SK-N-SH (cell line): ENCODE data around the gene LRMDA. TPM values are rescaled to one million over a fixed set of nuclear protein-coding genes. Genes with fewer than 3 reads are reported as not detected.

Experiments used
- CTCF ChIA-PET: fragments of 300-600, 350-600 bp; formaldehyde crosslinking; extraction: SDS; loops from one replicate; lab custom pipeline; 2021; lab: Yijun Ruan, JAX
- POLR2A ChIA-PET: fragments of 350-600 bp; sonication (Branson Sonifier 250); formaldehyde crosslinking; extraction: SDS; loops from one replicate; lab custom pipeline; 2020; ENCODE audit warnings: antibody characterized with exemption, inconsistent platforms; lab: Yijun Ruan, JAX
- DNase-seq: peaks from one replicate; pipeline ENCODE4 v3.0.0; 2012
- H2AFZ ChIP-seq: fragments of 200-600 bp; sonication (generic); 2 replicates; pipeline ENCODE4 v1.8.1; 2016; ENCODE audit warnings: antibody characterized with exemption, mild to moderate bottlenecking, low read depth
- H3F3A ChIP-seq: fragments of 200-600 bp; sonication (generic); replicated peaks from 2 replicates; pipeline ENCODE3; 2016; ENCODE audit warnings: antibody characterized with exemption, mild to moderate bottlenecking; ENCODE audit not compliant: insufficient read depth
- H3K27ac ChIP-seq, 2 experiments: fragments of 200-500 bp in 1 of 2; fragments of 200-600 bp in 1 of 2; sonication (Bioruptor generic) in 1 of 2; sonication (generic), shearing (Covaris generic) in 1 of 2; 2 replicates each; pipeline versions ENCODE4 v1.5.1 to v1.6.1; 2014 to 2016; ENCODE audit warnings: low read depth in 2 of 2, inconsistent platforms in 1 of 2, low read length in 1 of 2, mild to moderate bottlenecking in 1 of 2, mixed read lengths in 1 of 2
- H3K27me3 ChIP-seq: fragments of 200-600 bp; sonication (generic), shearing (Covaris generic); 2 replicates; pipeline ENCODE4 v1.6.1; 2016; ENCODE audit warnings: mixed run types; ENCODE audit not compliant: insufficient read depth
- H3K36me3 ChIP-seq, 2 experiments: fragments of 200-500 bp in 1 of 2; fragments of 200-600 bp in 1 of 2; sonication (Bioruptor generic) in 1 of 2; sonication (generic) in 1 of 2; replicated peaks in 1 of 2; 2 replicates each; pipeline versions ENCODE3 to v1.5.1; 2014 to 2016; ENCODE audit warnings: low read length in 1 of 2, mild to moderate bottlenecking in 1 of 2; ENCODE audit not compliant: insufficient read depth in 2 of 2, control insufficient read depth in 1 of 2
- H3K4me1 ChIP-seq, 2 experiments: fragments of 200-500 bp in 1 of 2; fragments of 200-600 bp in 1 of 2; sonication (Bioruptor generic) in 1 of 2; sonication (generic), shearing (Covaris generic) in 1 of 2; 2 replicates each; pipeline versions ENCODE4 v1.5.1 to v1.6.1; 2014 to 2016; ENCODE audit warnings: low read depth in 1 of 2, low read length in 1 of 2, mixed run types in 1 of 2; ENCODE audit not compliant: insufficient read depth in 2 of 2, control insufficient read depth in 1 of 2
- H3K4me2 ChIP-seq: fragments of 200-600 bp; sonication (generic), shearing (Covaris generic); 2 replicates; pipeline ENCODE4 v1.6.1; 2017; ENCODE audit warnings: mixed run types
- H3K4me3 ChIP-seq, 2 experiments: fragments of 200-500 bp in 1 of 2; fragments of 200-600 bp in 1 of 2; sonication (Bioruptor generic) in 1 of 2; sonication (generic), shearing (Covaris generic) in 1 of 2; 2 replicates each; pipeline versions ENCODE4 v1.5.1 to v1.8.1; 2014 to 2016; ENCODE audit warnings: low read depth in 2 of 2, inconsistent platforms in 1 of 2, low read length in 1 of 2, mild to moderate bottlenecking in 1 of 2, mixed read lengths in 1 of 2, moderate library complexity in 1 of 2
- H3K79me2 ChIP-seq: fragments of 200-600 bp; sonication (generic); 2 replicates; pipeline ENCODE4 v1.8.1; 2017; ENCODE audit warnings: mild to moderate bottlenecking; ENCODE audit not compliant: insufficient read depth
- H3K9ac ChIP-seq: fragments of 200-600 bp; sonication (generic); 2 replicates; pipeline ENCODE4 v1.6.1; 2017; ENCODE audit warnings: mixed run types
- H3K9me2 ChIP-seq: fragments of 200-600 bp; sonication (generic); 2 replicates; pipeline ENCODE4 v1.6.1; 2017; ENCODE audit warnings: mixed run types
- H3K9me3 ChIP-seq: fragments of 200-600 bp; sonication (generic); 2 replicates; pipeline ENCODE4 v1.6.1; 2017; ENCODE audit warnings: mixed run types, mild to moderate bottlenecking, moderate library complexity
- H4K20me1 ChIP-seq: fragments of 200-600 bp; sonication (generic); 2 replicates; pipeline ENCODE4 v1.6.1; 2017; ENCODE audit warnings: mild to moderate bottlenecking, mixed run types; ENCODE audit not compliant: insufficient read depth
- ELF1 ChIP-seq: IDR thresholded peaks from 2 replicates; pipeline ENCODE4 v1.4.0; 2012
- EP300 ChIP-seq, 2 experiments: IDR thresholded peaks; 2 replicates each; pipeline versions ENCODE4 v1.4.0 to v1.6.1; 2012; ENCODE audit warnings: borderline replicate concordance in 1 of 2, low read depth in 1 of 2, low read length in 1 of 2
- EZH2phosphoT487 ChIP-seq: fragments of 200-600 bp; sonication (generic); IDR thresholded peaks from 2 replicates; pipeline ENCODE4 v1.6.1; 2017; ENCODE audit warnings: low read depth, mixed run types, mild to moderate bottlenecking, antibody characterized with exemption, moderate library complexity, borderline replicate concordance
- FOSL2 ChIP-seq: IDR thresholded peaks from 2 replicates; pipeline ENCODE4 v1.4.0; 2012; ENCODE audit warnings: low read depth, mild to moderate bottlenecking, moderate library complexity, borderline replicate concordance
- FOXM1 ChIP-seq: IDR thresholded peaks from 2 replicates; pipeline ENCODE4 v1.4.0; 2012; ENCODE audit warnings: low read depth, mild to moderate bottlenecking
- GABPA ChIP-seq: IDR thresholded peaks from 2 replicates; pipeline ENCODE4 v1.4.0; 2012; ENCODE audit warnings: low read depth, mild to moderate bottlenecking
- IRF3 ChIP-seq: fragments of 150-350 bp; IDR thresholded peaks from 2 replicates; pipeline ENCODE4 v1.6.1; 2016; ENCODE audit warnings: mild to moderate bottlenecking, low read depth, low read length
- JUND ChIP-seq: IDR thresholded peaks from 2 replicates; pipeline ENCODE4 v1.4.0; 2012
- MEF2A ChIP-seq: IDR thresholded peaks from 2 replicates; pipeline ENCODE4 v1.4.0; 2012; ENCODE audit warnings: low read depth, borderline replicate concordance
- MXI1 ChIP-seq: IDR thresholded peaks from 2 replicates; pipeline ENCODE4 v1.6.1; 2012; ENCODE audit warnings: mild to moderate bottlenecking, low read depth, low read length, improper control_type of control experiment
- NFIC ChIP-seq: IDR thresholded peaks from 2 replicates; pipeline ENCODE4 v1.4.0; 2012; ENCODE audit warnings: borderline replicate concordance
- NRF1 ChIP-seq: IDR thresholded peaks from 2 replicates; pipeline ENCODE4 v1.6.1; 2012; ENCODE audit warnings: low read depth, mild to moderate bottlenecking, low read length
- PBX3 ChIP-seq: IDR thresholded peaks from 2 replicates; pipeline ENCODE4; 2012
- RCOR1 ChIP-seq: fragments of 150-350 bp; IDR thresholded peaks from 2 replicates; pipeline ENCODE4 v1.6.1; 2017; ENCODE audit warnings: antibody characterized with exemption, low read length
- REST ChIP-seq: IDR thresholded peaks from 2 replicates; pipeline ENCODE4 v1.6.1; 2012; ENCODE audit warnings: mild to moderate bottlenecking, low read depth, low read length, moderate library complexity
- RFX5 ChIP-seq: IDR thresholded peaks from 2 replicates; pipeline ENCODE4 v1.6.1; 2012; ENCODE audit warnings: mild to moderate bottlenecking, improper control_type of control experiment, low read length
- TEAD4 ChIP-seq: IDR thresholded peaks from 2 replicates; pipeline ENCODE4 v1.4.0; 2012; ENCODE audit warnings: mild to moderate bottlenecking, borderline replicate concordance; ENCODE audit not compliant: insufficient read depth
- USF1 ChIP-seq: IDR thresholded peaks from 2 replicates; pipeline ENCODE4 v1.4.0; 2012; ENCODE audit warnings: low read depth, borderline replicate concordance
- USF2 ChIP-seq: fragments of 150-350 bp; IDR thresholded peaks from 2 replicates; pipeline ENCODE4 v1.6.1; 2017; ENCODE audit warnings: antibody characterized with exemption, low read length, low read depth, borderline replicate concordance
- ZBTB33 ChIP-seq: IDR thresholded peaks from 2 replicates; pipeline ENCODE4 v1.4.0; 2012; ENCODE audit warnings: low read depth, borderline replicate concordance
- WGBS: methylation state at CpG from one replicate; pipeline ENCODE4 v1.1.6; 2017; ENCODE audit warnings: low lambda C conversion rate; 5-methylcytosine and 5-hydroxymethylcytosine counted together
- polyA plus RNA-seq, 3 experiments: library from polyadenylated mRNA; depleted of rRNA; stranded (reverse); fragments of >200 nt; gene quantifications; 2 replicates each; pipeline ENCODE4 v1.2.3, GENCODE V29; 2012

The LRMDA gene
- polyA plus RNA-seq, 1 of the 3 experiments (the other 2 are of a cell fraction) = 0.95 TPM

GRCh38 chr10:75688506-75689300 is 257.3 kb downstream of the LRMDA start:
- no peaks in the 10 kb centered on the region for H3K9me2 ChIP-seq
- H3K79me2 ChIP-seq = no peaks in the 10 kb centered on the region
- no peak for TF ChIP-seq JUND
- no peak for TF ChIP-seq FOSL2
- TF ChIP-seq TEAD4 = no peak
- no peak for TF ChIP-seq MXI1
- TF ChIP-seq MEF2A = no peak
- no peak for TF ChIP-seq NFIC
- no peak for TF ChIP-seq GABPA
- no peak for TF ChIP-seq ELF1
- TF ChIP-seq USF2 = no peak
- TF ChIP-seq EP300 (IDR thresholded peaks at IDR 0.05; ENCODE audit: borderline replicate concordance in 1 of 2, low read depth in 1 of 2, low read length in 1 of 2) = no peak
- no peak for TF ChIP-seq REST
- no peak for TF ChIP-seq RCOR1
- no peak for TF ChIP-seq ZBTB33
- TF ChIP-seq FOXM1 = no peak
- no peak for TF ChIP-seq PBX3
- TF ChIP-seq EZH2phosphoT487 = no peak
- no peak for TF ChIP-seq IRF3
- TF ChIP-seq RFX5 = no peak
- TF ChIP-seq NRF1 = no peak
- TF ChIP-seq USF1 = no peak
- H3K36me3 ChIP-seq = no peaks in the 10 kb centered on the region
- ChIA-PET CTCF (no interaction called here), POLR2A (no interaction called here)
- no peaks in the 10 kb centered on the region for H4K20me1 ChIP-seq
- no peak for DNase-seq
- peaks cover 0 to 2% of the 10 kb centered on the region in 2 experiments; a peak in 2 of 4 replicates for H3K4me1 ChIP-seq
- H3K27ac ChIP-seq = no peak overlapping the region
- H3K4me2 ChIP-seq = no peak overlapping the region
- H3K9me3 ChIP-seq = no peaks in the 10 kb centered on the region
- H3K9ac ChIP-seq = no peak overlapping the region
- H3F3A ChIP-seq = no peaks in the 10 kb centered on the region
- no peak overlapping the region for H2AFZ ChIP-seq
- no peak overlapping the region for H3K4me3 ChIP-seq
- 72% methylated on average over 5 of the region's 5 CpGs for WGBS
- no peaks in the 10 kb centered on the region for H3K27me3 ChIP-seq
